Prostate gland (tissue), 2 donors: Measurements from ENCODE around the gene RXYLT1. TPM values are rescaled to one million over a fixed set of nuclear protein-coding genes. Genes with fewer than 3 reads are reported as not detected.

ENCODE experiments used
- DNase-seq: peaks from one replicate; pipeline ENCODE4 v3.0.0-alpha.2; 2019; ENCODE audit warnings: low spot score
- H3K27ac ChIP-seq, 2 donors: fragments of 200-600 bp; sonication (generic); 2 replicates each; pipeline ENCODE4 v1.5.1; 2017 to 2019
- H3K27me3 ChIP-seq: fragments of 200-600 bp; sonication (generic); replicated peaks from 2 replicates; pipeline ENCODE4 v1.5.1; 2019; ENCODE audit not compliant: insufficient read depth
- H3K36me3 ChIP-seq, 2 donors: fragments of 200-600 bp; sonication (generic); 1 replicate in 1 of 2; 2 replicates in 1 of 2; pipeline versions ENCODE4 v1.5.1 to v1.8.1; 2017 to 2019
- H3K4me1 ChIP-seq: fragments of 200-600 bp; sonication (generic); replicated peaks from 2 replicates; pipeline ENCODE4 v1.5.1; 2019
- H3K4me3 ChIP-seq, 2 donors: fragments of 200-600 bp; sonication (generic); 2 replicates each; pipeline ENCODE4 v1.5.1; 2017 to 2019
- H3K9me3 ChIP-seq: fragments of 200-600 bp; sonication (generic); 2 replicates; pipeline ENCODE4 v1.5.1; 2017
- POLR2A ChIP-seq: fragments of 450-650 bp; IDR thresholded peaks from one replicate; pipeline ENCODE4 v1.6.1; 2016; ENCODE audit warnings: antibody characterized with exemption, mild to moderate bottlenecking
- POLR2AphosphoS5 ChIP-seq: sonication (generic); formaldehyde crosslinking; IDR thresholded peaks from one replicate; pipeline ENCODE4 v1.6.1; 2017; ENCODE audit warnings: antibody characterized with exemption
- WGBS: methylation state at CpG from one replicate; pipeline ENCODE4 v1.1.5; 2018; 5-methylcytosine and 5-hydroxymethylcytosine counted together
- intact Hi-C: fragments of 100-400 bp; cut with DNase I; formaldehyde crosslinking; loops from one replicate; pipeline ENCODE4 v1.14.2; 2022
- total RNA-seq, 2 donors: library from RNA; depleted of rRNA; stranded (reverse); fragments of >200 nt; gene quantifications; one replicate each; pipeline ENCODE4 v1.1.0, GENCODE V29; 2016
- TF ChIP-seq, protein P1 (sequence below), 4 experiments: fragments of 200-600 bp in 2 of 4; fragments of 450-650 bp in 2 of 4; sonication (generic) in 2 of 4; IDR thresholded peaks; 1 replicate in 3 of 4; 2 replicates in 1 of 4; pipeline ENCODE4 v1.5.1; 2016 to 2019; ENCODE audit warnings: antibody characterized with exemption in 4 of 4, mild to moderate bottlenecking in 2 of 4, moderate library complexity in 2 of 4

The RXYLT1 gene
- total RNA-seq, 2 donors from 2014 or later, result 23.7 to 32.9 TPM

DNA sequence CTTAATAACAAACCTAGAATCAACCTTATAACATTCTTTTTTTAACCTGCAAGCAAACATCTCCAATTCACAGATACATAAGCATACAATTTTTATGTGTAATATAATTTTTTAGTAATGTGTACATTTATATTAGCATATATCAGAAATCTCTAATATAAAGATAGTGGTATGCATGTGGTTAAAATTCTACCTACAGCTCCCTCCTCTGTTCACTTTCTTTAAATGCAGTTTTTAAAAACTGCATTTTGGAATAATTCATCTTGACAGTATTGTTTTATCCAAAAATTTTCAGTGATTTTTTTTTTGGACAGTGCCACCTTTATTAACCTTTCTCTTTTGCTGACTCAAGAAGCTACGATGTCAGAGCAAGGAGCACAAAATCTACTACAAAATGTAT, 13.2 kb upstream of the RXYLT1 start:
- H3K36me3 ChIP-seq, result no peaks in the 10 kb centered on the region
- H3K27ac ChIP-seq, result no peak overlapping the region
- H3K4me3 ChIP-seq, result no peak overlapping the region
- no peak for TF ChIP-seq POLR2AphosphoS5
- no peak for TF ChIP-seq POLR2A
- TF ChIP-seq, protein P1, sequence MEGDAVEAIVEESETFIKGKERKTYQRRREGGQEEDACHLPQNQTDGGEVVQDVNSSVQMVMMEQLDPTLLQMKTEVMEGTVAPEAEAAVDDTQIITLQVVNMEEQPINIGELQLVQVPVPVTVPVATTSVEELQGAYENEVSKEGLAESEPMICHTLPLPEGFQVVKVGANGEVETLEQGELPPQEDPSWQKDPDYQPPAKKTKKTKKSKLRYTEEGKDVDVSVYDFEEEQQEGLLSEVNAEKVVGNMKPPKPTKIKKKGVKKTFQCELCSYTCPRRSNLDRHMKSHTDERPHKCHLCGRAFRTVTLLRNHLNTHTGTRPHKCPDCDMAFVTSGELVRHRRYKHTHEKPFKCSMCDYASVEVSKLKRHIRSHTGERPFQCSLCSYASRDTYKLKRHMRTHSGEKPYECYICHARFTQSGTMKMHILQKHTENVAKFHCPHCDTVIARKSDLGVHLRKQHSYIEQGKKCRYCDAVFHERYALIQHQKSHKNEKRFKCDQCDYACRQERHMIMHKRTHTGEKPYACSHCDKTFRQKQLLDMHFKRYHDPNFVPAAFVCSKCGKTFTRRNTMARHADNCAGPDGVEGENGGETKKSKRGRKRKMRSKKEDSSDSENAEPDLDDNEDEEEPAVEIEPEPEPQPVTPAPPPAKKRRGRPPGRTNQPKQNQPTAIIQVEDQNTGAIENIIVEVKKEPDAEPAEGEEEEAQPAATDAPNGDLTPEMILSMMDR (IDR thresholded peaks at IDR 0.05), result no peak
- no peaks in the 10 kb centered on the region for H3K27me3 ChIP-seq
- no peak for DNase-seq
- WGBS, result 76% methylated on average over 1 of the region's 1 CpG
- no peaks in the 10 kb centered on the region for H3K9me3 ChIP-seq
- intact Hi-C loops, result no loop called here
- no peaks in the 10 kb centered on the region for H3K4me1 ChIP-seq

DNA sequence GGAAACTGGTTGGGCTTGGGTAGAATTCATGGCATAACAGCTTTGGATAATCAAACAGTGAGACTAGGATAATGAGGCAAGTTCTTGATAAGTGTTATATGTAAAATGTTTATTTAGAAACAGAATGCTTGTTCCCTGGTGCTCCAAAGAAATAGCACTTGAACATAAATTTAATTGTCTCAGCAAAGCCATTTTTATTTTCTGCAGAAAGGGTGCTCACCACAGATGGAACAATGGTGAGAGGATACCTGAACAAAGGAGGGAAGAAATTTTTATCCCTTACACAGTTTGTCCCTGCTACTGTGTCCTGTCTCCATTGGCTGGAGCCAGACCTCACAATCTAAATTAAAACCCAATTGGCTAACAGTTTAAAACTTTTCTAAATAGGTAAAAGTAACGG, 9.3 kb upstream of the RXYLT1 start:
- Histone ChIP-seq H3K27ac (no peak overlapping the region), H3K27me3 (no peaks in the 10 kb centered on the region), H3K4me3 (no peak overlapping the region), H3K9me3 (no peaks in the 10 kb centered on the region), H3K4me1 (no peaks in the 10 kb centered on the region), H3K36me3 (no peaks in the 10 kb centered on the region)
- intact Hi-C loops, result no loop called here
- no peak for TF ChIP-seq POLR2A
- no peak for TF ChIP-seq POLR2AphosphoS5
- TF ChIP-seq, protein P1 (IDR thresholded peaks at IDR 0.05), result no peak
- WGBS, result 84% methylated on average over 1 of the region's 1 CpG
- DNase-seq, result no peak

DNA sequence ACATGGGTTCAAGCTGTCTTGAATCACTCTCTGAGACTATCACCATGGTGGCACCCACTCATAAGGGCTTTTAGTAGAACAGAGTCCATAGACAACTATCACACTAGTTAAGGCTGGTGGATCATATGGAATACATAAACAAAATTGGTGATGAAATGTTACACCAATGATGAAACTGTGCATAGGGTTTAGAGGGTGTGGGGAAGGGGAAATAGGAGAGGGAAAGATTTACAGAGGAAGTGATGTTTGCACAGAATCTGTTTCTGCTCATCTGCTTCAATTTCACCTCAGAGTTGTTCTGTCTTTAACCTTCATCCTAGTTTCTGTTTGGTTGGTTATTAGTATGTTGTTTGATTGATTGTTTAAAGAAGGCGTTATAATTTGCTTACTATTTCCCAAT, 2.4 kb upstream of the RXYLT1 start:
- Histone ChIP-seq H3K27ac (no peak overlapping the region), H3K4me1 (no peaks in the 10 kb centered on the region), H3K9me3 (no peaks in the 10 kb centered on the region), H3K36me3 (no peaks in the 10 kb centered on the region), H3K4me3 (no peak overlapping the region), H3K27me3 (no peaks in the 10 kb centered on the region)
- 93% methylated on average over 1 of the region's 1 CpG for WGBS
- no peak for TF ChIP-seq POLR2A
- TF ChIP-seq, protein P1 (IDR thresholded peaks at IDR 0.05), result no peak
- no peak for TF ChIP-seq POLR2AphosphoS5
- DNase-seq, result no peak
- intact Hi-C loops, result no loop called here

DNA sequence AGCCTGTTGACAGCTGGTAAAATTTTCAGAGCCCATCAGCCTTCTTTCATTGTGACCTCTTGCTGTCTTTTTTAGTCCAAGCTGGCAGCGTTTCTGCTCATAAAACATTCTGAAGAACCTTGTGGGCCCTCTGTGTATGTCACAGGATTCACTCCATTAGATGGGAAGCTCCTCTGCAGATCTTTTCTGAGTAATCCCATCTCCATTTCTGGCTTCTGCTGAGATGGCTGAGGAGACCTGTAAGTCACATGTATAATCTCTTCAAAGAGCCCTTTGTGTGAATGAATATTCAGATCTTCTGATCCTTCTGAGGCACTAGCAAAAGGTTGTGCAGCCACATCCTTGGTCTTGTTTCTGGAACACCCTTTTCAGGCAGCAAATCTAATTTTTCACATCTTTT, 2.8 kb downstream of the RXYLT1 start:
- Histone ChIP-seq H3K4me3 (no peak overlapping the region), H3K36me3 (no peaks in the 10 kb centered on the region), H3K4me1 (no peaks in the 10 kb centered on the region), H3K9me3 (no peaks in the 10 kb centered on the region), H3K27me3 (no peaks in the 10 kb centered on the region), H3K27ac (no peak overlapping the region)
- TF ChIP-seq POLR2A (no peak), POLR2AphosphoS5 (no peak)
- TF ChIP-seq, protein P1 (IDR thresholded peaks at IDR 0.05), result no peak
- DNase-seq, result no peak
- intact Hi-C loops, result no loop called here
- WGBS, result 34% methylated on average over 1 of the region's 1 CpG

DNA sequence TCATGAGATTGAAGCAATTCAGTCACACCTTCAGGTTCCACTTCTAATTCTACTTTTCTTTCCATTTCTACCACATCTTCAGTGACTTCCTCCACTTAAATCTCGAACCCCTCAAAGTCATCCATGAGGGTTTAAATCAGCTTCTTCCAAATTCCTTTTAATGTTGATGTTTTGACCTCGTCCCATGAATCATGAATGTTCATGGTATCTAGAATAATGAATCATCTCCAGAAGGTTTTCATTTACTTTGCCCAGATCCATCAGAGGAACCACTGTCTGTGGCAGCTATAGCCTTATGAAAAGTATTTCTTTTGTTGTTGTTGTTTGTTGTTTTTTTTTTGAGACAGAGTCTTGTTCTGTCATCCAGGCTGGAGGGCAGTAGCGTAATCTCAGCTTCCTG, 7.6 kb downstream of the RXYLT1 start:
- no peaks in the 10 kb centered on the region for H3K9me3 ChIP-seq
- no peak overlapping the region for H3K27ac ChIP-seq
- H3K4me3 ChIP-seq, result no peak overlapping the region
- intact Hi-C loops, result no loop called here
- no peaks in the 10 kb centered on the region for H3K27me3 ChIP-seq
- H3K36me3 ChIP-seq, result peaks cover 0 to 4% of the 10 kb centered on the region in 2 donors
- WGBS, result 90% methylated on average over 3 of the region's 3 CpGs
- DNase-seq, result no peak
- TF ChIP-seq POLR2AphosphoS5 (no peak), POLR2A (no peak)
- TF ChIP-seq, protein P1 (IDR thresholded peaks at IDR 0.05), result no peak
- no peaks in the 10 kb centered on the region for H3K4me1 ChIP-seq
